ENCODE measurements around the gene TMEM97. TPM values are rescaled to one million over a fixed set of nuclear protein-coding genes. Genes with fewer than 3 reads are reported as not detected.

Gene TMEM97
- total RNA-seq, 1 donor from 2014 or later = 2.4 TPM

DNA sequence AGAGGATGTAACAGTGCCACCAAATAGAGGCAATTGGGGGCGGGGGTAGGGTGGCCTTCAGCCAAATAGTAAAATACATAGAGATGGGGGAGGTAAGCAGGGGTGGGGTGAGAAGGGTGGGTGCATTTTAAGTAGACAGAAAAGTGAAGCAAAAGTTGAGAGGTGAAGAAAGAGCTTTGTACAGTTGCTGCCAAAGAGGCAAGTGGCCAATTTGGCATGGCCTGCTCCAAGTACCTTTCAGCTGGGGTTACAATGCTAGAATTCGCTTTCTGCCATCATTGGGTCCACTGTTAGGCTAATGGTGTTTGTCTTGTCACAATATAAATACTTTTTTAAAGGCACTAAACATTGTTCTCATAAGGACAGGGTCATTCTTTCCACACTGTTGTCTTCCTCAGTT, 5.2 kb upstream of the TMEM97 start:
- intact Hi-C loops (cut with micrococcal nuclease) = no loop called here
- DNase-seq (no peak), ATAC-seq (no peak)

DNA sequence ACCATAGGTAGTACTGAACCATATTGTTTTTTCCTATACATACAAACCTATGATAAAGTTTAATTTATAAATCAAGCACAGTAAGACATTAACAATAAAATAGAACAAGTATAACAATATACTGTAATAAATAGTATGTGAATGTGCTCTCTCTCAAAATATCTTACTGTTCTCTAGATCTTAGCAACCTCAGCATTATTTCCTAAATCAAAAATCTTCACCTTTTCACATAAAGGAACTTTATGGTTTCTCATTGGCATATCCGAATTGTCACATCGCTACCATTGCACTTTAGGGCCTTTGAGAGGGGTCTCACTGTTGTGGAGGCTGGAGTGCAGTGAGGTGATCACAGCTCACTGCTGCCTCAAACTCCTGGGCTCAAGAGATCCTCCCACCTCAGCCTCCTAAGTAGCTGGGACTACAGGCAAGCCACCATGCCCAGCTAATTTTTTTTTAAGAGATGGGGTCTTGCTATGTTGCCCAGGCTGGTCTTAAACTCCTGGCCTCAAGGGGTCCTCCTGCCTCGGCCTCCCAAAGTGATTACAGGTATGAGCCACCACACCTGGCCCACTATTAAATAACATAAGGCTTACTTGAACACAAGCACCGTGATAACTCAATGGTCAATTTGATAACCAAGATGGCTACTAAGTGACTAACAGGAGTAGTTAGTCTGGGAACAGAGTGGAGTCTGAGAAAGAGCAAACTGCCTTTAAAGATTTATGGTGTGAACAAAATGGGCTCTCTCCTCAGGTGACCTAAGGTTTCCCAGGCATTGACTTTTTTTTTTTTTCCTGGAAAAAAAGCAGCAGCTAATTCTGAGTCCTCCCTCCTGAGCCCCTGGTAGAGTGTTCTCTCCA, 2.9 kb upstream of the TMEM97 start:
- no peak for ATAC-seq

DNA sequence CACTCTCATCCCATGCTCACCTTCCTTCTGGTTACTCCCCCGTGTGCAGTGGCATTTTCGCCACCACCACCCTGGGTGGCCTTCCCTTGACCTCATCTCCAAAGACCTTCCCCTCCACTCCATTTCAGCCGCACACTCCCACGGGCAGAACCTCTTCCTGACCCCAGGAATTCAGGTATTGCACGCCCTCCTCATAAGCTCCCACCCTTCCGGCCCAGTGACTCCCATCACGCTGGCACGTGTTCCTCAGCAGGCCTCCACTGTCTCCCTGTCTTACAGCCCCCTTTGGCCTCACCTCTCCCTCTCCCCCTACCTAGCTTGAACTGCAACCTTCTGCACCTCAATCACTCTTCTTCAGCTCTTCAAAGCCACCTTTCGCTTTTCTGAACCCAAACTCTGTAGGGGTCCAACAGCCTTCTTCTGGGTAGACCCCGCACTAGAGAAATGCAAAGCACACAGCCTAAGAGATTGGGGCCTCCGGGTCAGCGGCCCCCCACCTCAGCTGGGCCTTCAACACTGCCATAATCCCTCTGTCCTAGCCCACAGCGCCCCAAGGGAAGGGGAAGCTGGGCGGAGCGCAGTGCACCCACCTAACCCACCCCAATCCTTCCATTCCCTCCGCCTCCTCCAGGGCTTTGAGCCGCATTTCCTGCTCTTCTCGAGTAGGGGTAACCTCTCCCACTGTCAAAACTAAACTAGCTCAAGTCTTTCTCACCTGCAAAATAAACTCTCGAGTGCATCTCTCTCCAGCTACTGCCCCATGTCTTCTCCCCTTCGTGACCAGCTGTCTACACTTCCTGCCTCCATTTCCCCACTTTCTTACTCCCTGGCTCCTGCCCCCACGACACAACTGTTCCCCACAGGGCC, 1.7 kb upstream of the TMEM97 start:
- no peak for ATAC-seq
- no peak for DNase-seq
- intact Hi-C loops (cut with micrococcal nuclease) = no loop called here

More for the DNA sequence above, 2.9 kb upstream of the TMEM97 start:
- intact Hi-C loops (cut with micrococcal nuclease) = no loop called here
- no peak for DNase-seq

DNA sequence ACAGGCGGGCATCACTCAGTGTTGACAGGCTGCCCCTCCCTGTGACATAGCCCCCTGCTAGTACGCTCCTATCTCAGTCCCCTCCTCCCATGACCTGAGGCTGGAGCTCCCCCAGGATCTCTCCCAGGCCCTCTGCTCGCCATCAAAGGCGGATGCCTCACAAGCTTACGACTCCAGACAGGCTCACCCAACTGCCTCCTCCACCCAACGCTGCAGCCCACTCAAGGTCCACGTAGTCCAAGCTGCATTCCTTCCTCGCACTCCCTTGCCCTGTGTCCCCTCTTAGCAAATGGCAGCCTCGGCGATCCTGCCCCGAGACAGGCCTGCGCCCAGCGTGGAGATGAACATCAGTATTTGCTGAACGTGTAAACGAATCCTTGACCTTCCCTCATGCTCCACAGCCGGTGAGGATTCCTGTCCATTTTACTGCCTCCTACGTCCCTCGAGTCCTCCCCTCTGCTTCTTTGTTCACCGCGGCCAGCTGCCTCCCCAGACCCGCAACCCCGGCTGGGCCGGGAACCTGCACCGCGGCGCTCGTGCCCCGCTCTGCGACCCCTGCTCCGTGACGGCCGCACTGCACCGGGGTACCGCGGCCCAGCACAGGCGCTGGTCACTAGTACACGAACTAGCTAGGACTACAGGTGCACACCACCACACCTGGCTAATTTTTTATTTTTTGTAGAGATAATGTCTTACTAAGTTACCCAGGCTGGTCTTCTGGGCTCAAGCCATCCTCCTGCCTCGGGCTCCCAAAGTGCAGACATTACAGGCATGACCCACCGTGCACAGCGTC, 838 bp upstream of the TMEM97 start:
- no peak for DNase-seq
- peak; percentile 3 for ATAC-seq
- intact Hi-C loops (cut with micrococcal nuclease) = no loop called here

DNA sequence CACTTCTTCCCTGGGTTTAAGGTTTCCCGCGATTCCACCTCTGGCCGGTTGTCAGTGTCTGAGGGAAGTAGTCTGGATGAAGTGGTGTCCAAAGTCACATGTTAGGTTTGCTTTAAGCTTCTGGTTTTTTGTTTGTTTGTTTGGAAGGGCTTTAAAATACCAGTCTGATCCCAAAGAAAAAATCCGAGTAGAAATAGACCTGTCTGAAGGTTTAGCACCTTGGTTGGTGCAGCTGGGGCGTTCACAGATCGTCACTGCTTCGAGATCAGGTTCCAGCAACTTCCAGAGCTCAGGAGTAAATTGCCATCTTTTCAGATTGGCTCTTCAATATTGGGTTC, 567 bp downstream of the TMEM97 start:
- ATAC-seq = no peak
- DNase-seq = no peak
- intact Hi-C loops (cut with micrococcal nuclease) = no loop called here

DNA sequence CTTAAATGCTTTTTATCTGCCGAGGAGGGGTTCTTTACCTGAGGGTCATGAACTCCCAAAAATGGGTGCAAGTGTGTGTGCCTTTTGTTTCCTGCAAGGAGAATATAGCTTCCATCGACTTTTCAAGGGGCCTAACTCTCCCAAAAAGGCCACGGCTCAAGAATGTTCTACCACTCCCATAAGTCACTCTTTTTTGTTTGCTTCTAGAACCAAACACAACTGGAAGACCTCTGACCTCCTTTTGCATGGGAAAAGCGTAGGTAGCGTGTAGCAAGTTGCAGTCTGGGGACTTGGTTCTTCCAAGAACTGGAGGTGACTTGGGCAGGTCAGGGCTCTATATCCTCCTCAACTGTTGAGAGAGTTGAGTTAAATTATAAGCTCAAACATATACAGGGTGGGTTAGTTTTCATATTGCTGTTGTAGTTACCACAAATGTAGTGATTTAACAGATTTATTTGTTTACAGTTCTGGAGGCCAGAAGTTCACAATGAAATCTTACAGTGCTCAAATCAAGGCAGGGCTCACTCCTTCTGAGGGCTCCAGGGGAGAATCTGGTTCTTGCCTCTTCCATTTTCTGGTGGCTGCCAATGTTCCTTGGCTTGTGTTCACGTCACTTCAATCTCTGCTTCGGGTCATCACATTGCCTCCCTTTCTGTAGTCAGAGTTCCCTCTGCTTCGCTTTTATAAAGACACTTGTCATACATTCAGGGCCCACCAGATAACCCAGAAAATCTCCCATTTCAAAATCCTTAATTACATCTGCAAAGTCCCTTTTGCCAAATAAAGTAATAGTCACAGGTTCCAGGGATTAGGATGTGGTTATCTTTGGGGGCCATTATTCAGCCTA, 1.4 kb downstream of the TMEM97 start:
- intact Hi-C loops (cut with micrococcal nuclease) = no loop called here
- DNase-seq (no peak), ATAC-seq (no peak)

DNA sequence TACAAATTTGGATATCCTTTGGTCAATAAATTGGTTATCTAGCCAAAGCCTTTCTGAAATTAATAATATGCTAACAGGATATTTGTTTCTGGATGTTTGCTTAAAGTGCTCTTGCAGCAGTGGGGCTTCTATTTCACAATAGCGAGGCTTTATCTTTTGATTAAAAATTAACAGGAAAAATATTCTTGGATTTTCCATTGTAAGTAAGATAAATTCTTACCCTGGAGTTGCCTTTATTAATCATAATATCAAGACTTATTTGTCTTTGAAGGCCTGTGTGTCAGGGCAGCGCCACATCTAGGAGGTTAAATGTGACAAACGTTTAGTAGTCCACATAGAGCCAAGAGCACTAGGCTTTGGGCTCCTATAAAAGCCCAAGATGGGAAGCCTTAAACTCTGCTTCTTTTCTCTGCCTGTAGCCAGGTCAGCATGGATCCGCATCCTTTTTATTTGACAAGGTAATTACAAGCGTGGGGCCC, 5.3 kb downstream of the TMEM97 start:
- no peak for DNase-seq
- intact Hi-C loops (cut with micrococcal nuclease) = no loop called here
- ATAC-seq = no peak

DNA sequence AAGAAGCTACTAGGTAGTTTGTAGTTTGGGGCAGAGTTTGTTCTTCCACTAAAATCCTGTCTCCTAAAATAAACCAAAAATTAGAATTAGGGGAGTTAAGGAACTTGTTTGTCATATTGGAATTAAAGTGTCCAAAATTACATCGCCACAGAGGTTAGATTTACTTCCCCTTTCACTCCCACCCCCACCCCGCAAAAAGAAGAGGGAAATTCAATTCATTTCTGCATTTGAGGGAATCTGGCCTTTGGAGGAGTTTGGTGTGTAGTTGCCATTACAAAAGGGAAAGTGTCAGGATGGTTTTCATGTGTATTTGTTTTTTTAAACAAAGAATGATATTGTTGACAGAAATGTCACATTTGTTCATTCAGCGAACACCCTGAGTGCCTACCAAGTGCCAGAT, 5.8 kb downstream of the TMEM97 start:
- intact Hi-C loops (cut with micrococcal nuclease) = no loop called here
- DNase-seq (no peak), ATAC-seq (no peak)

DNA sequence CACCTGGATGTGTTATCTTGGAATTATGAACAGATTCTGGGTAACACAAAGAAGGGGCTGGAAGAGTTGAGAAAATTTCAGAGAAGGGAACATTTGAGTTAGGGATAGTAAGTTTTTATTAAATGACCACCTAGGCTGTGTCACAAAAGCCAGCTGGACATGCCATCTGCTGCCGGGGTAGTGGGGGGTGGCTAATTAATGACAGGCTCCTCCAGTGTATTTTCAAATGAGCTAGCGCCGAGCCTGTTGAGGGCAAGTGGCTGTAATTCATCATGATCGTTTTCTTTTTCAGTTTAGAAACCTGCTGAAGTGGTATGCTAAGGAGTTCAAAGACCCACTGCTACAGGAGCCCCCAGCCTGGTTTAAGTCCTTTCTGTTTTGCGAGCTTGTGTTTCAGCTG, 6.2 kb downstream of the TMEM97 start:
- DNase-seq = no peak
- intact Hi-C loops (cut with micrococcal nuclease) = no loop called here
- no peak for ATAC-seq

DNA sequence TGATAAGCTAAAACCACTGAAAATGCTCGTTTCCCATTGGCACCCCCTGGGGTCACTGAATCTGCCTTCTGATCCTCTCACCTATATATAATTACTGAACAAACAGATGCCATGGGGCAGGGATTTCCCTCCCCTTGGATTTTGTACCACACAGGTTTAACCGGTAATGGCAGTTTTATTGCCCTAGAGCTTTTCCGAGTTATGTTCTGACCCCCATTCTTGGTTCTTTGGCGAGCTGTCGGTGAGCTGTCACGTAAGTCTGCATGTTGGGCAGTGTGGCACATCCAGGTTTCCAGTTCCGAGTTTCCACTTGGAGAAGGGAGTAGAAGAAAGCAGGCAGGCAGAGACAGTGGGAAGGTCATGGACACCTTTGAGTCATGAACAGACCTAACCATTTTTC, 7.1 kb downstream of the TMEM97 start:
- ATAC-seq = no peak
- intact Hi-C loops (cut with micrococcal nuclease) = no loop called here
- no peak for DNase-seq

DNA sequence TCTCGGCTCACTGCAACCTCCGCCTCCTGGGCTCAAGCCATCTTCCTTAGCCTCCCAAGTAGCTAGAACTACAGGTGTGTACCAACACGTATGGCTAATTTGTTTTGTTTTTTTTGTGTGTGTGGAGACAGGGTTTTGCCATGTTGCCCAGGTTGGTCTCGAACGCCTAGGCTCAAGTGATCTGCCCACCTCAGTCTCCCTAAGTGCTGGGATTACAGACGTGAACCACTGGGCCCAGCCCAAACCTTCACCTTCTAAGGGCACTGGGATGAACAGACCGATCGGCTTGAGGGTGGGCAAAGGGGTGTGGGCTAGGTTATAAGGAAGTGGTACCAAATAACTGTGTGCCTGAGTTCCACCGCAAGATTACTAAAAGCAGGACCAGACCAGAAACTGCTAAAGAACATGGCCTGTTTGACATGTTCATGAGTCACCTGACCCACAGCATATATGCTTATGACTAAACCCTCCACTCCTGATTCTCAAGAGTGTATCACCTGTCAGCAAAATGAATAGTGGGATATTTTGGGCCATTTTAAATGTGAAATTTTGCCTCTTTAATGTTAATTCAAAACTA, 8.1 kb downstream of the TMEM97 start:
- intact Hi-C loops (cut with micrococcal nuclease) = no loop called here
- DNase-seq (no peak), ATAC-seq (no peak)

DNA sequence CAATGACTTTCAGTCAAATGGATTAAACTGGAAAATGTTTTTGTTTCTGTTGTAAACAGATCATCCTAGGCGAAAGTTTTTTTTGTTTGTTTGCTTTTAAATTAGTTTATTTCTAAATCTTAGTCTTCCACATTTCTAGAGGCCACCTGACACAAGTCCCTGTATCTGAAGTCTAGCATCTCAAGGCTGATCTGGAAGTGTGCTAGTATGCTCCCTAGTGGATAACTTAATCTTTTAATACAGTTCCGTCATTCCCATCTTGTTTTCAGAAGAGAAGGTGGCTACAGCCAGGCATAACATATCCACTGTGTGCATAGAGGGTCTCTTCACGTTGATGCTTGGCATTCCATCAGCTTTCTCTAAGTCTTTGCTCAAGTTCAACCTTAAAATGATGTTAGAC, 8.7 kb downstream of the TMEM97 start:
- DNase-seq (no peak), ATAC-seq (no peak)
- intact Hi-C loops (cut with micrococcal nuclease) = no loop called here

DNA sequence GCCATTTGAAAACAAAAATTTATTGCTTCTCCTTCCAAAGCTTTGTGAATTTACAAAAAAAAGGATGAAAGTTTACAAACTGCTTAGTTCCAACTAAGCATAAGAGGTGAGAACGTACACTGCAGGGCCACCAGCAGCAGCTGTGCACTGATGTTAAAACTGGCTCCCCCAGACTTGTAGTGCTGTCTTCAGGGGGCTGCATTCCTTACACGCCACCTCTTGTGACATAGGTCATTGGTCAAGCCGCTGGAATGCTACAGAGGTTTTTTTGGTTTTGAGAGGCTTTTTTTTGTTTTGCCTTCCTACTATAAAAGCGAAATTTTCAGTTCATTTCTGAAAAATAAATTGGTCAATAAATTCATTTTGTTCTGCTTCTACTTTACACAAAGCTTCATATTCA, 9.3 kb downstream of the TMEM97 start:
- intact Hi-C loops (cut with micrococcal nuclease) = no loop called here
- DNase-seq (no peak), ATAC-seq (no peak)

DNA sequence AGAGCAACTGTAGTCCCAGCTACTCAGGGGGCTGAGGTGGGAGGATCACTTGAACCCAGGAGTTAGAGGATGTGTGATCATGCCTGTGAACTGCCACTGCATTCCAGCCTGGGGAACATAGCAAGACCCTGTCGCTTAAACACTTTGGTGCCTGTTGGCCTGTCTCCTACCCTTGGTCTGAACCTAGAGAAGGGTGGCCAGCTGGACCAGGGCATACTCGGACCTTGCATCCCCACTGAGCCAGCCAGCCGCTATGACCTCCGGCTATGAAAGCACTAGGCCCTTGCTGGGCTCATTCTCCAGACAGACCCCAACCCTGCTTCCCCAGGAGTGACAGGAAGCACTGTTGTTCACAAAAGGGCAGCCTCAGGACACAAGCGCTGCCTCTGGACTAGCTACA, 11.7 kb downstream of the TMEM97 start:
- intact Hi-C loops (cut with micrococcal nuclease) = no loop called here
- DNase-seq = no peak
- no peak for ATAC-seq

DNA sequence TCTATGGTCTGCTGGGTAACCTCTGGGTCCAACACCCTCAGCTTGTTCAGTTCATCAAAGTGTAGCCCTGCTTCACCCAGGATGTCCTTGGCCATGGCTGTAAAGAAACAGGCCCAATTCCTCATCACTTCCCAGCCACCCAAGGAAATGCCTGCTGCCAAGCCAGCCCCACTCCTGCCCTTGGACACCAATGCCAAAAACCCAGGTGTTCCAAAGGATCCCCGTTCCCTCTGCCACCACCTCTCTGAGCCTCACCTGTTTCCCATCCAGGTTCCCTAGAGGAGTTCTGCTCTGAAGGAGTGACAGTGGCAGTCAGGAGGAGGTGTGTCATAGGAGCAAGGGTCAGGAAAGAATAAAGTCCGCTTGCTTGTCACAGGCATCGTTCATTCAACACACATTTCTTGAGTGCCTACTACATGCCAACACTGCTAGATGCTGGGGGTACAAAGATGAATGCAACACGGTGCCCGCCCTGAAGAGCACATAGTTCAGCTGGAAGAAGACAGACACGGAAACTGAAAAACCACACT, 13.0 kb downstream of the TMEM97 start:
- ATAC-seq = no peak
- DNase-seq = no peak
- intact Hi-C loops (cut with micrococcal nuclease) = no loop called here

DNA sequence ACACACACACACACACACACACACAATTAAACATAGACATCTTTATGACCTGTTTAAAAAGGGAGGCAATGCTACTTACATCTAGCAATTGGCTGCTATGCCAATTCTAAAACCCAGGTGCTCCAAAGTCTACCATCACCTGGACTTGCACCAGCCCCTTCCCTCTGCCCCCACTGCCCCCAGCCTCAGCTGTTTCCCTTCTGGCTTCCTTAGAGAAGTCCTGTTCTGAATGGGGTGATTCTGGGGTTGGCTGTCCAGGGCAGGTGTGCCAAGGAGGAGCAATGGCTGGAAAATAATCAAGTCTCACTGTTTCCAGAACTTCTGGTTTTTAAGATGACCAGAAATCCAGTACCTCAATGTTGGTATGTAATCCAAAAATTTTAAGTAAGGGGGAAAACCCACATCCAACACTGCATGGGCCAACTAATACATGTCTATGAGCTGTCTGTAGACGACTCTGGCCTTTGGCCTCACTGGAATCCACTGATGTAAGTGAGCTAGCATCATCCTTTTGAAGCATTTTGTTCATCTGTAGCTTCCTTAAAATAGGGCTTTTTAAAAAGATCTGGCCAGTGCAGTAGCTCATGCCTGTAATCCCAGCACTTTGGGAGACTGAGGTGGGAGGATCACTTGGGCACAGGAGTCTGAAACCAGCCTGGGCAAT, 14.2 kb downstream of the TMEM97 start:
- intact Hi-C loops (cut with micrococcal nuclease) = no loop called here
- ATAC-seq (no peak), DNase-seq (no peak)

DNA sequence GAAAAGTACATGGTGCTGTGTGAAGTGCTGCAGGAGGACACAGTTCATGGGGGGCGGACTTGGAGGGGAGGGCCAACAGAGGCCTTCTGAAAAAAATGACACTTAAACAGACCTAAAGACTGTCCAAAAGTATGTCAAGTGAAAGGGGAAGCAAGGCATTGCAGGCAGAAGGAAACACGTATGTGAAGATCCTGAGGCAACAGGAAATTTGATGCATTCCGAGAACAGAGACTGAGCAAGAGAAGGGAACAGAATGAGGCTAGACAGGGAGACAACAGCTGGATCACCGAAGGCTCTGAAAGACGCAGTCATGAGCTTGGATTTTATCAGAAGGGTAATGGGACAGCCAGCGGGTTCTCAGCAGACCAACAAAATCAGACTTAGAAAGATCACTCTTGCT, 15.2 kb downstream of the TMEM97 start:
- intact Hi-C loops (cut with micrococcal nuclease) = no loop called here
- ATAC-seq (no peak), DNase-seq (no peak)

DNA sequence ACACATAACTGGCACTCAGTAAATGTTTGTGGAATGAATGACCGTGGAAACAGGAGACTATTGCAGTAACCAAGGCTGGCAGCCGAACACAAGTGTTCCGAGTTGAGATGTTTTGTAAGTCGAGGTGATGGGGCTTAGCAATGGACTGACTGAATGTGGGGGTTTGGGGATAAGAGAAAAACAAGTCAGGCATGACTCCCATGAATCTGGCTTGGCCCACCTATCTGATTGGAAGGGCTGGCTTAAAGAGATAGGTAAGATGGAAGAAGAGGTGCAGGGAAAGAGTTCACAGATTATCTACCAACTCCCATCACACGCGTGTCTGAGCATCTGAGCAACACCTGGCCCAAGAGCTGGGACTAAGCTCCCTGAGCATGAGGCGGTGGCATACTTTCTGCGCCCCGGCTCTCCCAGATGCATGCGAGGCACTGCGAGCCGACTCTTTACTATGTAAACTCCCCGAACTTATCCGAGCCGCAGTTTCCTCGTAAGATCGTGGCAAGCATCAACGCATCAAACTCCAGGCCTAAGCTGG, 15.7 kb downstream of the TMEM97 start:
- ATAC-seq (no peak), DNase-seq (no peak)
- intact Hi-C loops (cut with micrococcal nuclease) = no loop called here

Measured in left ventricle myocardium superior (tissue), 1 donor.